ENCODE data around the gene AMER3. TPM values are rescaled to one million over a fixed set of nuclear protein-coding genes. Genes with fewer than 3 reads are reported as not detected.

Gene AMER3
- polyA plus RNA-seq, 1 of the 3 experiments (the other 2 are of a cell fraction) = under 0.01 TPM

DNA sequence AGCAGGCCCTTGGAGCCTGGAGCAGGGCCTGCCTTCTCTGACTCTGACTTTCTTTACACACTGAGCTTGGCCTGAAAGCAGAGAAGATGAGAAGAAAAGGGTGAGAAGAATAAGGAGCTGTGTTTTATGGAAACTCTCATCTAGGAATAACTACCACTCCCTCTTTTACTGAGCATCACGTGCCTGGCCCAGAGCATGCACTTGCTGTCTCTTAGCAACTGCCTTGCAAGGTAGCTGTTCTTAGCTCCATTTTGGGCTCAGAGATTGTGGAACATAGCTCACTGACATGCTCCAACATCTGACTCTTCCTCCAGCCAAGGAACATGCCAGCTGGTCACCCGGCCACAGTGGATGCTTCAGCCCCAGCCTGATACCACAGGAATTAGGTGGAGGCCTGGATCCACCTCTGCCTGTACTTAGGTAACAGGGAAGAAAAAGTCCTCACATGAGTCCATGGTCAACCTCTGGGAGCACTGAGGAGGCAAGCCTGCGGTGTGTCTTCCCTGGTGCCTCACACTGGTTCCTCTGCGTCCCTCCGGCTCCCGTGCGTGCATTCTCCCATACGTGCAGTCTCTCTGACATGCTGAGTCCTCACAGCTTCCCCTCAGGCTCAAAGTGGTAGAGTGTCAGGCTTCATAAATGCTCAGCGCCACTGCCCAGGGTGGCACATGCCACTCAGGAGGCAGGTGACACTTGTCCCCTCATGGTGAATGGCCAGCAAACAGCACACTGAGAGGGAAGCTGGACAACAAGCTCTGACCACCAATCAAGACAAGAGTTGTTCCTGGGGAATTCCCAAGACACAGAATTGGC, 35.7 kb downstream of the AMER3 start:
- Histone ChIP-seq H3K27ac (ENCODE audit: low read depth in 2 of 2, low read length in 1 of 2) (no peak overlapping the region), H3K4me2 (no peak overlapping the region), H3K9ac (no peak overlapping the region), H4K20me1 (ENCODE audit: insufficient read depth) (no peaks in the 10 kb centered on the region), H3K9me2 (no peaks in the 10 kb centered on the region), H3K36me3 (replicated peaks in 1 of 2; ENCODE audit: control insufficient read depth in 1 of 2, insufficient read depth in 2 of 2, low read length in 1 of 2) (no peaks in the 10 kb centered on the region), H3F3A (replicated peaks; ENCODE audit: insufficient read depth) (no peaks in the 10 kb centered on the region), H2AFZ (ENCODE audit: low read depth) (no peak overlapping the region), H3K9me3 (no peaks in the 10 kb centered on the region), H3K79me2 (ENCODE audit: insufficient read depth) (no peaks in the 10 kb centered on the region), H3K4me1 (ENCODE audit: control insufficient read depth in 1 of 2, insufficient read depth in 2 of 2, low read depth in 1 of 2, low read length in 1 of 2) (no peaks in the 10 kb centered on the region), H3K27me3 (ENCODE audit: insufficient read depth) (no peaks in the 10 kb centered on the region), H3K4me3 (ENCODE audit: low read depth in 2 of 2, low read length in 1 of 2) (no peak overlapping the region)
- ChIA-PET POLR2A (no interaction called here), CTCF (interaction anchor here (1.4 to 1.5 kb wide), 2 partner anchors 82 to 129 kb away, joined by 3 read pairs; no protein-coding TSS in a partner anchor)
- no peak for TF ChIP-seq EP300 (IDR thresholded peaks at IDR 0.05; ENCODE audit: borderline replicate concordance in 1 of 2, low read depth in 1 of 2, low read length in 1 of 2)
- no peak for TF ChIP-seq TEAD4 (IDR thresholded peaks at IDR 0.05; ENCODE audit: borderline replicate concordance, insufficient read depth)
- TF ChIP-seq SMC3 (IDR thresholded peaks at IDR 0.05; ENCODE audit: low read depth, low read length) = no peak
- no peak for TF ChIP-seq CHD2 (IDR thresholded peaks at IDR 0.05; ENCODE audit: low read length, partially characterized antibody)
- no peak for TF ChIP-seq GABPA (IDR thresholded peaks at IDR 0.05; ENCODE audit: low read depth)
- TF ChIP-seq RAD21 (IDR thresholded peaks at IDR 0.05; ENCODE audit: low read length) = no peak
- no peak for TF ChIP-seq ELF1 (IDR thresholded peaks at IDR 0.05)
- TF ChIP-seq, protein P1, sequence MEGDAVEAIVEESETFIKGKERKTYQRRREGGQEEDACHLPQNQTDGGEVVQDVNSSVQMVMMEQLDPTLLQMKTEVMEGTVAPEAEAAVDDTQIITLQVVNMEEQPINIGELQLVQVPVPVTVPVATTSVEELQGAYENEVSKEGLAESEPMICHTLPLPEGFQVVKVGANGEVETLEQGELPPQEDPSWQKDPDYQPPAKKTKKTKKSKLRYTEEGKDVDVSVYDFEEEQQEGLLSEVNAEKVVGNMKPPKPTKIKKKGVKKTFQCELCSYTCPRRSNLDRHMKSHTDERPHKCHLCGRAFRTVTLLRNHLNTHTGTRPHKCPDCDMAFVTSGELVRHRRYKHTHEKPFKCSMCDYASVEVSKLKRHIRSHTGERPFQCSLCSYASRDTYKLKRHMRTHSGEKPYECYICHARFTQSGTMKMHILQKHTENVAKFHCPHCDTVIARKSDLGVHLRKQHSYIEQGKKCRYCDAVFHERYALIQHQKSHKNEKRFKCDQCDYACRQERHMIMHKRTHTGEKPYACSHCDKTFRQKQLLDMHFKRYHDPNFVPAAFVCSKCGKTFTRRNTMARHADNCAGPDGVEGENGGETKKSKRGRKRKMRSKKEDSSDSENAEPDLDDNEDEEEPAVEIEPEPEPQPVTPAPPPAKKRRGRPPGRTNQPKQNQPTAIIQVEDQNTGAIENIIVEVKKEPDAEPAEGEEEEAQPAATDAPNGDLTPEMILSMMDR (IDR thresholded peaks at IDR 0.05) = no peak
- no peak for TF ChIP-seq RXRA (IDR thresholded peaks at IDR 0.05; ENCODE audit: borderline replicate concordance, low read depth)
- TF ChIP-seq YY1 (IDR thresholded peaks at IDR 0.05; ENCODE audit: low read depth) = no peak
- TF ChIP-seq, protein P2, sequence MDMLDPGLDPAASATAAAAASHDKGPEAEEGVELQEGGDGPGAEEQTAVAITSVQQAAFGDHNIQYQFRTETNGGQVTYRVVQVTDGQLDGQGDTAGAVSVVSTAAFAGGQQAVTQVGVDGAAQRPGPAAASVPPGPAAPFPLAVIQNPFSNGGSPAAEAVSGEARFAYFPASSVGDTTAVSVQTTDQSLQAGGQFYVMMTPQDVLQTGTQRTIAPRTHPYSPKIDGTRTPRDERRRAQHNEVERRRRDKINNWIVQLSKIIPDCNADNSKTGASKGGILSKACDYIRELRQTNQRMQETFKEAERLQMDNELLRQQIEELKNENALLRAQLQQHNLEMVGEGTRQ (IDR thresholded peaks at IDR 0.05; ENCODE audit: borderline replicate concordance, low read depth, low read length) = no peak
- no peak for TF ChIP-seq FOSL2 (IDR thresholded peaks at IDR 0.05; ENCODE audit: borderline replicate concordance, low read depth)
- TF ChIP-seq GATA2 (CRISPR knock-in tag; IDR thresholded peaks at IDR 0.05) = no peak
- TF ChIP-seq TAF1 (IDR thresholded peaks at IDR 0.05; ENCODE audit: borderline replicate concordance, low read depth, low read length) = no peak
- DNase-seq = no peak
- 50% methylated on average over 4 of the region's 9 CpGs for WGBS (ENCODE audit: low lambda C conversion rate)

DNA sequence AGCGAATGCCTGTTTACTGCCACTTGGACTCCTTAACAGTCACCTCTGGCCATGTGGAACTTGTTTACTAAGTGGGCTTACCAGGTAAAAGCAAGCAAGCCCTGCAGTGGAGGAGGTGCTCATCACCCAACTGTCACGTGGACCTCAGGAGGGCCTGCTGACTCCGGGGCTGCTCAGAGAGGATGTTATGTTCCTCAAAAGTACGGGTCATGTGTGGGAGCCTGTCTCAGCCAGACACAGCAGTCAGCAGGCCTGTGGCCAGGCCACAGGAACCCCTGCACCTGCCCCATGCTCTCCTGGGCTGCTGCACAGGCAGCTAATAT, 36.2 kb downstream of the AMER3 start:
- no peaks in the 10 kb centered on the region for H3K27me3 ChIP-seq (ENCODE audit: insufficient read depth)
- H3K36me3 ChIP-seq (replicated peaks in 1 of 2; ENCODE audit: control insufficient read depth in 1 of 2, insufficient read depth in 2 of 2, low read length in 1 of 2) = no peaks in the 10 kb centered on the region
- no peak overlapping the region for H3K4me3 ChIP-seq (ENCODE audit: low read depth in 2 of 2, low read length in 1 of 2)
- H3K4me2 ChIP-seq = no peak overlapping the region
- no peaks in the 10 kb centered on the region for H3K9me2 ChIP-seq
- H4K20me1 ChIP-seq (ENCODE audit: insufficient read depth) = no peaks in the 10 kb centered on the region
- H3K27ac ChIP-seq (ENCODE audit: low read depth in 2 of 2, low read length in 1 of 2) = no peak overlapping the region
- no peak overlapping the region for H2AFZ ChIP-seq (ENCODE audit: low read depth)
- H3F3A ChIP-seq (replicated peaks; ENCODE audit: insufficient read depth) = no peaks in the 10 kb centered on the region
- no peak for DNase-seq
- WGBS (ENCODE audit: low lambda C conversion rate) = 42% methylated on average over 3 of the region's 4 CpGs
- no peaks in the 10 kb centered on the region for H3K4me1 ChIP-seq (ENCODE audit: control insufficient read depth in 1 of 2, insufficient read depth in 2 of 2, low read depth in 1 of 2, low read length in 1 of 2)
- H3K9ac ChIP-seq = no peak overlapping the region
- POLR2A ChIA-PET = no interaction called here
- H3K79me2 ChIP-seq (ENCODE audit: insufficient read depth) = no peaks in the 10 kb centered on the region
- CTCF ChIA-PET = no interaction called here
- no peaks in the 10 kb centered on the region for H3K9me3 ChIP-seq
- TF ChIP-seq SMC3 (IDR thresholded peaks at IDR 0.05; ENCODE audit: low read depth, low read length) (no peak), NFIC (IDR thresholded peaks at IDR 0.05; ENCODE audit: borderline replicate concordance) (no peak), GATA2 (CRISPR knock-in tag; IDR thresholded peaks at IDR 0.05) (no peak), FOXM1 (IDR thresholded peaks at IDR 0.05; ENCODE audit: low read depth) (no peak), RAD21 (IDR thresholded peaks at IDR 0.05; ENCODE audit: low read length) (no peak), RFX5 (IDR thresholded peaks at IDR 0.05; ENCODE audit: low read length) (no peak), TCF12 (IDR thresholded peaks at IDR 0.05) (no peak)
- TF ChIP-seq, protein P2 (IDR thresholded peaks at IDR 0.05; ENCODE audit: borderline replicate concordance, low read depth, low read length) = no peak
- TF ChIP-seq, protein P3, sequence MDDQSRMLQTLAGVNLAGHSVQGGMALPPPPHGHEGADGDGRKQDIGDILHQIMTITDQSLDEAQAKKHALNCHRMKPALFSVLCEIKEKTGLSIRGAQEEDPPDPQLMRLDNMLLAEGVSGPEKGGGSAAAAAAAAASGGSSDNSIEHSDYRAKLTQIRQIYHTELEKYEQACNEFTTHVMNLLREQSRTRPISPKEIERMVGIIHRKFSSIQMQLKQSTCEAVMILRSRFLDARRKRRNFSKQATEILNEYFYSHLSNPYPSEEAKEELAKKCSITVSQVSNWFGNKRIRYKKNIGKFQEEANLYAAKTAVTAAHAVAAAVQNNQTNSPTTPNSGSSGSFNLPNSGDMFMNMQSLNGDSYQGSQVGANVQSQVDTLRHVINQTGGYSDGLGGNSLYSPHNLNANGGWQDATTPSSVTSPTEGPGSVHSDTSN (IDR thresholded peaks at IDR 0.05) = no peak
- TF ChIP-seq, protein P4, sequence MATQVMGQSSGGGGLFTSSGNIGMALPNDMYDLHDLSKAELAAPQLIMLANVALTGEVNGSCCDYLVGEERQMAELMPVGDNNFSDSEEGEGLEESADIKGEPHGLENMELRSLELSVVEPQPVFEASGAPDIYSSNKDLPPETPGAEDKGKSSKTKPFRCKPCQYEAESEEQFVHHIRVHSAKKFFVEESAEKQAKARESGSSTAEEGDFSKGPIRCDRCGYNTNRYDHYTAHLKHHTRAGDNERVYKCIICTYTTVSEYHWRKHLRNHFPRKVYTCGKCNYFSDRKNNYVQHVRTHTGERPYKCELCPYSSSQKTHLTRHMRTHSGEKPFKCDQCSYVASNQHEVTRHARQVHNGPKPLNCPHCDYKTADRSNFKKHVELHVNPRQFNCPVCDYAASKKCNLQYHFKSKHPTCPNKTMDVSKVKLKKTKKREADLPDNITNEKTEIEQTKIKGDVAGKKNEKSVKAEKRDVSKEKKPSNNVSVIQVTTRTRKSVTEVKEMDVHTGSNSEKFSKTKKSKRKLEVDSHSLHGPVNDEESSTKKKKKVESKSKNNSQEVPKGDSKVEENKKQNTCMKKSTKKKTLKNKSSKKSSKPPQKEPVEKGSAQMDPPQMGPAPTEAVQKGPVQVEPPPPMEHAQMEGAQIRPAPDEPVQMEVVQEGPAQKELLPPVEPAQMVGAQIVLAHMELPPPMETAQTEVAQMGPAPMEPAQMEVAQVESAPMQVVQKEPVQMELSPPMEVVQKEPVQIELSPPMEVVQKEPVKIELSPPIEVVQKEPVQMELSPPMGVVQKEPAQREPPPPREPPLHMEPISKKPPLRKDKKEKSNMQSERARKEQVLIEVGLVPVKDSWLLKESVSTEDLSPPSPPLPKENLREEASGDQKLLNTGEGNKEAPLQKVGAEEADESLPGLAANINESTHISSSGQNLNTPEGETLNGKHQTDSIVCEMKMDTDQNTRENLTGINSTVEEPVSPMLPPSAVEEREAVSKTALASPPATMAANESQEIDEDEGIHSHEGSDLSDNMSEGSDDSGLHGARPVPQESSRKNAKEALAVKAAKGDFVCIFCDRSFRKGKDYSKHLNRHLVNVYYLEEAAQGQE (IDR thresholded peaks at IDR 0.05; ENCODE audit: low read depth, low read length) = no peak

All from SK-N-SH (cell line).